Lower leg skin (tissue), 4 donors: ENCODE measurements around the gene MUC6. TPM values are rescaled to one million over a fixed set of nuclear protein-coding genes. Genes with fewer than 3 reads are reported as not detected.

ENCODE experiments used
- DNase-seq, 2 donors: peaks; one replicate each; pipeline ENCODE4 v3.0.0-alpha.2; 2019; ENCODE audit warnings: low spot score in 2 of 2
- H3K4me3 ChIP-seq: fragments of 200-600 bp; sonication (generic); 2 replicates; pipeline ENCODE4 v1.5.1; 2017; ENCODE audit warnings: mild to moderate bottlenecking, low read depth; ENCODE audit not compliant: poor library complexity, severe bottlenecking
- CTCF ChIP-seq, 3 donors: fragments of 450-650 bp; IDR thresholded peaks; one replicate each; pipeline ENCODE4 v1.5.1; 2016; ENCODE audit warnings: antibody characterized with exemption in 3 of 3, mild to moderate bottlenecking in 3 of 3, moderate library complexity in 2 of 3
- POLR2A ChIP-seq, 2 donors: fragments of 450-650 bp; IDR thresholded peaks; one replicate each; pipeline ENCODE4 v1.6.1; 2016 to 2017; ENCODE audit warnings: antibody characterized with exemption in 2 of 2, mild to moderate bottlenecking in 1 of 2, moderate library complexity in 1 of 2
- WGBS, 2 donors: methylation state at CpG; one replicate each; pipeline ENCODE4 v1.1.5; 2018; 5-methylcytosine and 5-hydroxymethylcytosine counted together
- intact Hi-C: fragments of 100-400 bp; cut with DNase I; formaldehyde crosslinking; loops from one replicate; pipeline ENCODE4 v1.15.0; 2023; ENCODE audit warnings: low total_unique reads
- total RNA-seq, 4 donors: library from RNA; depleted of rRNA; stranded (reverse); fragments of >200 nt; gene quantifications; one replicate each; pipeline ENCODE4 v1.1.0, GENCODE V29; 2016

The MUC6 gene
- total RNA-seq, 4 donors from 2014 or later: not detected

GRCh38 chr11:1024597-1025409 lies 11.7 kb downstream of the MUC6 start:
- WGBS, 2 donors: 82 to 86% methylated on average over 32 to 42 of the region's 48 CpGs
- intact Hi-C loops: no loop called here
- no peak for TF ChIP-seq POLR2A (IDR thresholded peaks at IDR 0.05)
- no peak for TF ChIP-seq CTCF (IDR thresholded peaks at IDR 0.05)
- DNase-seq: no peak
- H3K4me3 ChIP-seq: no peak overlapping the region

DNA sequence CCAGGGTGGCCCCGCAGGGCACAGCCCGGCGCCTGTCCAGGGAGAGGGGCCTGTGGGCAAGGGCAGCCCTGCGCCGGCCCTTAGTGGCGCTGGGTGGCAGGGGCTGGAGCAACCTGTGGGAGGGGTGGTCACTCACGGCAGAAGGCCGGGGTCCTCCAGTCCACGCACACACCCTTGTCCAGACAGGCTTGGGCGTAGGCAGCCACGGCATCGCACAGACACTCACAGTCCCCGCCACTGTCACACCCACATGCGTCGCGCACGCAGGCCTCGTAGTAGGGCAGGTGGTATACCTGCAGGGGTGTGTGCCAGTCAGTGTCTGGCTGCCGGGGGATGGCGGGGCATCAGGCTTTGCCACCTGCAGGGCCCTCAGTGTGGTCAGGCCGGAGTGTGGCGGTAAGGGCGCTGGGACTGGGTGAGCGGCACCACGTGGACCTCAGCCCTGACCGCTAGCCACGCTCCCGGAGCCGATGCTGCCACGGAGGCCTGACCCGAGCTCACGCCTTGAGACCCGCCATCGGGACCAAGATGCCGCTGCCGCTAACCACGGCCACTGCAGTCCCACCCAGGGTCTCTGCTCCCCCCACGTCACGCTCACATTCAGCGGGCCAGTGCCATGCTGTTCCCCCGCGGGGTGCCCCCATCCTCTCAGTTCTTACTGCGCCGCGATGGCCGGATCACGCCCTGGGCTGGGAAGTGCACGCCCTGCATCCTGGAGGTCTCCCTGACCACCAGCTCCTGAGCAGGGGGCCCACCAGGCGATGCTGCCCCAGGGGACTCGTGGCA lies 12.5 kb downstream of the MUC6 start:
- 94% methylated on average over 28 to 31 of the region's 50 CpGs for WGBS, 2 donors
- intact Hi-C loops: no loop called here
- TF ChIP-seq POLR2A (IDR thresholded peaks at IDR 0.05) (no peak), CTCF (IDR thresholded peaks at IDR 0.05) (no peak)
- DNase-seq: no peak
- H3K4me3 ChIP-seq: no peak overlapping the region

GRCh38 chr11:1022908-1023810 lies 13.4 kb downstream of the MUC6 start:
- 93% methylated on average over 24 to 28 of the region's 28 CpGs for WGBS, 2 donors

GRCh38 chr11:1022411-1022810 lies 14.1 kb downstream of the MUC6 start:
- no peak for DNase-seq
- H3K4me3 ChIP-seq: no peak overlapping the region
- 92 to 95% methylated on average over 7 of the region's 7 CpGs for WGBS, 2 donors
- intact Hi-C loops: no loop called here
- TF ChIP-seq POLR2A (IDR thresholded peaks at IDR 0.05) (no peak), CTCF (IDR thresholded peaks at IDR 0.05) (no peak)

More at GRCh38 chr11:1022908-1023810, 13.4 kb downstream of the MUC6 start:
- no peak overlapping the region for H3K4me3 ChIP-seq
- intact Hi-C loops: no loop called here
- TF ChIP-seq POLR2A (IDR thresholded peaks at IDR 0.05) (no peak), CTCF (IDR thresholded peaks at IDR 0.05) (no peak)
- DNase-seq: no peak

GRCh38 chr11:1020211-1020905 lies 16.2 kb downstream of the MUC6 start:
- no peak for DNase-seq
- intact Hi-C loops: no loop called here
- no peak overlapping the region for H3K4me3 ChIP-seq
- no peak for TF ChIP-seq POLR2A (IDR thresholded peaks at IDR 0.05)
- no peak for TF ChIP-seq CTCF (IDR thresholded peaks at IDR 0.05)
- 91% methylated on average over 7 to 12 of the region's 19 CpGs for WGBS, 2 donors
